SK-MEL-5 (cell line): ENCODE measurements around the gene NUB1. TPM values are rescaled to one million over a fixed set of nuclear protein-coding genes. Genes with fewer than 3 reads are reported as not detected.

Source experiments
- DNase-seq: peaks from one replicate; pipeline ENCODE4 v3.0.0-alpha.2; 2016; ENCODE audit warnings: low read depth, low spot score
- in situ Hi-C: cut with HindIII; loops from 2 replicates; pipeline ENCODE4 v1.10.0; 2016; ENCODE audit warnings: low sequenced_read_pairs, high pct_unique_total_duplicates, low pct_unique_long_range_greater_than_20kb
- total RNA-seq: library from RNA; depleted of rRNA; stranded (reverse); fragments of >200 nt; shearing (Covaris generic); gene quantifications from 2 replicates; pipeline ENCODE4 v1.2.3, GENCODE V29; 2014

NUB1 gene
- total RNA-seq, 1 experiment from 2014 or later: 80.6 TPM

DNA sequence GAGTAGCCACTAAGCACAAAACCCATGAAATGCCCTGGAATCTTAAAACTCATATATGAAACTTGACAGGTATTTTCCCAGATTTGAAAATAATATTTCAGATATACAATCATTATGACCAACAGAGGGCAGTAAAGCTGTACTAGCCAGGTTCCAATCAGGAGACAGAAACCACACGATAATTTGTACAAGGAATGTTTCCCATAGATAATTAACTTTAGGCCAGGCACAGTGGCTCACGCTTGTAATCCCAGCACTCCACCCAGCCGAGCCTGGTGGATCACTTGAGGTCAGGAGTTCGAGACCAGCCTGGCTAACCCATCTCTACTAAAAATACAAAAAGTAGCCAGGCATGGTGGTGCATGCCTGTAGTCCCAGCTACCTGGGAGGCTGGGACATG, 31.0 kb upstream of the NUB1 start:
- in situ Hi-C loops: no loop called here
- DNase-seq: peak; percentile 50

DNA sequence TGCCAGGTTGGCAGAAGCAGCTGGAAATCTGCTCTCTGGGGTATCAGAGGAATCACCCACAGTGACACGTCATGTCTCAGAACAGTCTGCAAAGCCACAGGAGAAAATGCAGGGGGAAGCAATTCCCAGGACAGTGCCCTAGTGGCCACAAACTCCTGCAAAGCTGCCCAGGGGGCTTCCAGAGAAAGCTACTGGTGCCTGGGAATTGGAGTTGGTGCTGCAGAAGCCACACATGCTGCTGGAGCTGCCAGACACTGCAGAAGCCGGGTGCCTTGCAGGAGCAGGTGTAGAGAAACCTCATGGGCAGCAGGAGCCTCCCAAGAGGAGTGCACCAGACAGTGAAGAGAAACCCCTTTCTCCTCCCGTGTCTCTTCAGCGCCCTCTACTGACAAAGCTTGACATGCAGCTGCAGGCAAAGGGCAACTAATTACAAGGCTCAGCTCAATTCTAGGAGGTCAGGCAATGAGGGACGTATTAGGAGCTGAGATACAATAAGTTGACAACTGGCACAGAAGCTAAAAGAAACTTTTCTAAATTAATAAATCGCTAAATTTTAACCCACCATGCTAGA, 30.2 kb upstream of the NUB1 start:
- in situ Hi-C loops: no loop called here
- peak; percentile 63 for DNase-seq

DNA sequence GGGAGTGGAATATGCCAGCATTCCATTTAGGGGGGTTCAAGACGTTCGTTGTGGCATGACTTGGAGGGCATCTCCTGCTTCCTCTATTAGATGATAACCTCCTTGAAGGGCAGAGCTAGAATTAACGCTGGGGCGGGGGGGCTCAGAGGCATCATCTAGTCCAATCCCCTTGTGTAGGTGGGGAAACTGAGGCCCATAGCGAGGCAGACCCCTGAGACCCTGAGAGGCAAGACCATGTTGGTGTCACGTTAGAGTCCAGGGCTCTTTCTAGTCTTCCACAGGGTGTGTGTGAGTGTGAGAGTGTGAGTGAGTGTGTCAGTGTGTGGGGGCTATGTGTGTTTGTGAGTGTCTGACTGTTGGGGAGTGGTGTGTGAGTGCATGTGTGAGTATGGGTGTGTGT, 29.3 kb upstream of the NUB1 start:
- in situ Hi-C loops: no loop called here
- no peak for DNase-seq

GRCh38 chr7:151312831-151313809, 28.5 kb upstream of the NUB1 start:
- in situ Hi-C loops: no loop called here
- no peak for DNase-seq

GRCh38 chr7:151313857-151314256, 27.8 kb upstream of the NUB1 start:
- in situ Hi-C loops: no loop called here
- DNase-seq: no peak

- DNase-seq: no peak
- in situ Hi-C loops: no loop called here
Observed at GRCh38 chr7:151314401-151314800, 27.2 kb upstream of the NUB1 start.

GRCh38 chr7:151315038-151315655, 26.5 kb upstream of the NUB1 start:
- peak; percentile 81 for DNase-seq
- in situ Hi-C loops: no loop called here

GRCh38 chr7:151316896-151317295, 24.7 kb upstream of the NUB1 start:
- in situ Hi-C loops: no loop called here
- no peak for DNase-seq

- in situ Hi-C loops: no loop called here
- DNase-seq: no peak
Observed at GRCh38 chr7:151317936-151318335, 23.7 kb upstream of the NUB1 start.

DNA sequence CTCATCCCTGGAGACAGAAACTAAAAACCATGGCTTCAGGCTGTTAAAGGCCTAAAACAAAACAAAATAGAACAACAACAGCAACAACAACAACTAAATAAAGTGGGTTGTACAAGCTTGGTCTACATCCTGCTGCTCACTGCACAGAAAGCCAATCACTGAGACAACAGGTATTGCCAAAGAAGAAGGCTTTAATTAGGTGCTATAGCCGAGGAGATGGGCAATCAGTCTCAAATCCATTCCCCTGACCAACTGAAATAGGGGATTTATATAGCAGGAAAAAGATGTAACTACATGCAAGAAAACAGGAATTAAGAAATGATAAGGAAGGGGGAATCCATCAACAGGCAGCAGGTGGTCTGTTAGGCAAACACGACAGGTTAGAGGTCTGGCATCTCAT, 22.4 kb upstream of the NUB1 start:
- in situ Hi-C loops: no loop called here
- no peak for DNase-seq

DNA sequence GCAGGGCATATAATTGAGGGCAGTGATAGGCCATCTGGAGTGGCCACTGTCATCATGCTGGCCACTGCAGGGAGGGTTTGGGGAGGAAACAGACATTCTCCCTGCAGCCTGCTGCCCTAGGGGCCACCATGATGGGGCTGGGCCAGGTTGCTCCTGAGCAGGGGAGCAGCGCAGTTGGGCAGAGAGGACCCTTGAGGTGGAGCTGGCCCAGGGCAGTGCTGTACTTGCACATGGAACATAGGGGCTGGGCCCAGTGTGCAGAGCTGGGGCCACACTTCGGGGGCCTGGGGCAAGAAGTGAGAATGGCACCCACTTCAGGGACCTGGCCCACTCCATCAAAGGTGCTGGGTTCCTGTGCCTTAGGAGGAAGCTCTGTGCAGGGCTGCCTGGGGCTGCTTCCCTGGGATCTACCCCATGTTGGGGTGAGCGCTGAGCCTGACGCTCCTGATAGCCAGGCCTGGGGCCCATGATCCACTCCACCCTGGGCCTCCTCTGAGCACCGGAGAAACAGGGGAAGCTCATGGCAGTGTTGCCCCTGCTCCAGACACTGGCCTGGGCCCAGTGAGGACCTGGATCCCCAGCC, 21.3 kb upstream of the NUB1 start:
- no peak for DNase-seq
- in situ Hi-C loops: no loop called here

DNA sequence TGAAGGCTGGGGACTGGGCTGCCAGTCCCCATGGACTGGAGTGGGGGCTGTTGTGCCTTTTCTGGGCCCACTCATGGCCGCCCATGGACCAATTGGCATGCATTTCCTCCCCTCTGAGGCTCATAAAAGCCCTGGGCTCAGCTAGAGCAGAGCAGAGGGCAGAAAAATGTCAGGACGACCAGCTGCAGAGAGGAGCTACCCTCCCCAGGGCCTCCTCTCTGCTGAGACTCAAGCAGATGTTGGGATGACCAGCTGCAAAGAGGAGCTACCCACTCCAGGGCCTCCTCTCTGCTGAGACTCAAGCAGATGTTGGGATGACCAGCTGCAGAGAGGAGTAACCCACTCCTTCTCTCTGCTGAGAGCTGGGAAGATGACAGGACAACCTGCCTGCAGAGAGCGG, 20.3 kb upstream of the NUB1 start:
- no peak for DNase-seq
- in situ Hi-C loops: no loop called here

DNA sequence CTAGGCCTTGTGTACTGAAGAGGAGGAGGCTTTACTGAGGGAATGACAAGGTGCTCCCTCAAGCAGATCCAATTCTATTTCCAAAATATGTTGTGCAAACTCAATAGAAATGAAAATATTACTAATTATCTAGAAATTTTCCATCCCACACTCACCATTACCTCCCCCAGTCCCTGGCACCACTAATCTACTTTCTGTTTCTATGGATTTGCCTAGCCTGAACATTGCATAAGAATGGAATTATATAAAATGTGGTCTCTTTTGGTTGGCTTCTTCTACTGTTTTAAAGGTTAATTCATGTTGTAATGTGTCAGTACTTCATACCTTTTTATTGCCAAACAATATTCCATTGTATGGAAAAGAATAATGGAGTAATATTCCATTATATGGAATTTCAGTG, 18.7 kb upstream of the NUB1 start:
- in situ Hi-C loops: no loop called here
- no peak for DNase-seq

- in situ Hi-C loops: no loop called here
Observed at GRCh38 chr7:151327022-151327421, 14.6 kb upstream of the NUB1 start.

DNA sequence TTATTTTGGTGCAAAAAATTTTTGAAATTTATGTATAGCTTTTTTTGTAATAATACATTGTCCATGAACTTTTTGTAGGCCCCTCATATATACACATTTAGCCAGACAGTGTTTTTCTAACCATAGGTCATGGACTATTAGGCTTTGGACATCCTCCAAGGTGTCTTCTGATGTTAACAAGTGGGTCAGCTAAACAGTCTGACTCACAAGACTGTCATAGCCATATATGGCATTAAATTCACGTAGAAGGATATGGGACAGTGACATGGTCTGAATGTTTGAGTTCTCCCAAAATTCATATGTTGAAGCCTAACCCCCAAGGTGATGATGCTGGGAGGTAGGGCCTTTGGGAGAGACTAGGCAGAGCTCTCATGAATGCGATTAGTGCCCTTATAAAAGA, 14.0 kb upstream of the NUB1 start:
- in situ Hi-C loops: no loop called here
- no peak for DNase-seq

More at GRCh38 chr7:151327022-151327421, 14.6 kb upstream of the NUB1 start:
- DNase-seq: no peak

GRCh38 chr7:151330181-151330580, 11.4 kb upstream of the NUB1 start:
- no peak for DNase-seq
- in situ Hi-C loops: no loop called here

DNA sequence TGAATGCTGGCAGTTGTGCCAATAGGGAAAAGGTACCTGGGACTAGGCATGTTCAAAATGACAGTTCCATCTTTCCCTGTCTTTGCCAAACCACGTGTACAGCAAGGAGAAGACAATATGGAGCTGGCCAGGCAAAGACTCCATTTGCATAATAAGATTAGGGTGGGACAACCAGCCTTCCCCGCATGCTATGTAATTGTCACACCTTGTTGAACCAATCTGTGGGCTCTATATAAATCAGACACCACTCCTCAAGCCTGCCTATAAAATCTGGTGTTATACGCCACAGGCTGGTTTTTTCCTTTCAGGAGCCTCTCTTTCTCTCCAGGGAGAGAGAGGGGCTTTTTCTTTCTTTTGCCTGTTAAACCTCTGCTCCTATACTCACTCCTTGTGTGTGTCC, 11.0 kb upstream of the NUB1 start:
- in situ Hi-C loops: no loop called here
- DNase-seq: no peak

GRCh38 chr7:151334628-151335027, 7.0 kb upstream of the NUB1 start:
- in situ Hi-C loops: no loop called here
- no peak for DNase-seq
